Activated CD4-positive, alpha-beta T cell treated with anti-CD3 and anti-CD28 coated beads, Interleukin-2, amount 50 U/mL, for 1 hour (primary cell): ENCODE measurements around the gene CGREF1.

ENCODE experiments used
- DNase-seq: peaks from one replicate; pipeline ENCODE4 v3.0.0-alpha.2; 2020

Gene CGREF1

DNA sequence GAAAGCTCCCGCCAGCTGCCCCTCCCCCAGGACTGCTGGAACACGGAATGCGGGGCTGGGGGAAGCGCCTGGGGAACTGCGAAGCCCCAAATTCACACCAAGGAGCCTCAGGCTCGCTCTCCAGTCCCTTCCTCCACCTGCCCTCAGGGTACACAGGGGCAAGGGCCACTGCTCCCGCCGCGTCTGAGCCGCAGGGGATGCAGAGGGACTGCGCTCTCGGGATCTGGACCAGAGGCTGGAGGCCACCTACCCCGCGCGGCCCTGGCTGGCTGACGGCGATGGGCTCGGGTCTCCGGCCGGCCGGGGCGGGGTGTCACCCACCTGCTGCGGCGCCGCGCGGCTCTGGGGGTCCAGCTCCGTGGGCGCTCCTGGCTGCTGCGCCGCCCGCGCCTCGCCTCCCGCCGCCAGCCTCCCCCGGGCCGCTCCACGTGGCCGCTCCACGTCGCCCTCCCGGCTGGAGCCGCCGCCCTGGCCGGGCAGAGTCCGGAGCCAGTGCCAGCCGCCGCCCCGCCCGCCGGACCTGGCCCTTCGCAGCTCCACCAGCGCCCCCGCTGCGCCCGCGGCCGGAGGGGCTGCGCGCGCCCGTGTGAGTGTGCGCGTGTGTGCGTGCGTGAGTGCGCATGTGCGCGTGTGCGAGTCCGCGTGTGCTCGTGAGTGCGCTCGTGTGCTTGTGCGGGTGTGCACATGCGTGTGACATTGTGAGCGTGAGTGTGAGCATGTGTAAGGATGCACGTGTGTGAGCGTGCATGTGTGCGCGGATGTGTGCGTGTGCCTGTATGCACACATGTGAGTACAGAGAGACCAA lies at the start of gene CGREF1:
Gene CGREF1, minus strand, starts transcription at position 604 of the 805 bp plus-strand sequence. CDS start 14,762 bp downstream, outside the sequence.
- DNase-seq = no peak

DNA sequence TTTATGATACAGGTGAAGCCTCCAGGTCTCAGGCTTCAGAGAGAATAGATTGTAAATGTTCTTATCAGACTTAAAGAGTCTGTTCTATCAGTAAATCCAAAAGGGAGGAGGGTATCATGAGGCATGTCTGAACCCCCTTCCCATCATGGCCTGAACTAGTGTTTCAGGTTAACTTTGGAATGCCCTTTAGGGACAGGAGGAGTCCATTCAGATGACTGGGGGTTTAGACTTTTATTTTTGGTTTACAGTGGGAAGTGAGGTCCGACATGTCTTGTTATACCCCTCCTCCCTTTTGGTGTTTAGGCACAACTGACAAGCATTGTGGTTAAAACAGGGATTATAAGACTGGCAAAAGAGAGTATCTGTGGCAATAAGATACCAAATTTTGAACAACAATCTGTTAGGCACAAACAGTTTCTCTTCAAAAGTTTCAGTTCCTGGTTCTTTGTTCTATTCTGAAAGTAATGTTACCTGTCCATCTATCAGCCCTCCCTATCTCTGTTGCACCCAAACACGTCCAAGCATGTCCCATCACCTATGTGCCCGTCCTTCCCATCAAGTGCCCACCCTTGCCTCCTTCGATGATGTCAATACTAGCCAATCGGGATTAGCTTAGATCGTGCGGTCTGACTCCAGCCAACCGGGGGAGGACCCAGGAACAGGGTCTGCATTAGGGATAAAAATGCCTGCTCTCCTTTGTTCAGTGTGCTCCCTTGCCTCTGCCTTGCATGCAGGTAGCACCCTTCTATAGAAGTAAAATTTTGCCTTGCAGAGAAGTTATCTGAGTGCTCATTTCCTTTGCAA lies 46.2 kb upstream of the CGREF1 start:
- no peak for DNase-seq

GRCh38 chr2:27162151-27163121 lies 43.5 kb upstream of the CGREF1 start:
- no peak for DNase-seq

GRCh38 chr2:27160191-27160590 lies 41.3 kb upstream of the CGREF1 start:
- DNase-seq = no peak

- no peak for DNase-seq
Observed at GRCh38 chr2:27159271-27159670, 40.3 kb upstream of the CGREF1 start.

GRCh38 chr2:27158468-27158867 lies 39.5 kb upstream of the CGREF1 start:
- no peak for DNase-seq

- DNase-seq = no peak
Observed at GRCh38 chr2:27155069-27155520, 36.2 kb upstream of the CGREF1 start.

- no peak for DNase-seq
Observed at GRCh38 chr2:27154488-27154887, 35.6 kb upstream of the CGREF1 start.

DNA sequence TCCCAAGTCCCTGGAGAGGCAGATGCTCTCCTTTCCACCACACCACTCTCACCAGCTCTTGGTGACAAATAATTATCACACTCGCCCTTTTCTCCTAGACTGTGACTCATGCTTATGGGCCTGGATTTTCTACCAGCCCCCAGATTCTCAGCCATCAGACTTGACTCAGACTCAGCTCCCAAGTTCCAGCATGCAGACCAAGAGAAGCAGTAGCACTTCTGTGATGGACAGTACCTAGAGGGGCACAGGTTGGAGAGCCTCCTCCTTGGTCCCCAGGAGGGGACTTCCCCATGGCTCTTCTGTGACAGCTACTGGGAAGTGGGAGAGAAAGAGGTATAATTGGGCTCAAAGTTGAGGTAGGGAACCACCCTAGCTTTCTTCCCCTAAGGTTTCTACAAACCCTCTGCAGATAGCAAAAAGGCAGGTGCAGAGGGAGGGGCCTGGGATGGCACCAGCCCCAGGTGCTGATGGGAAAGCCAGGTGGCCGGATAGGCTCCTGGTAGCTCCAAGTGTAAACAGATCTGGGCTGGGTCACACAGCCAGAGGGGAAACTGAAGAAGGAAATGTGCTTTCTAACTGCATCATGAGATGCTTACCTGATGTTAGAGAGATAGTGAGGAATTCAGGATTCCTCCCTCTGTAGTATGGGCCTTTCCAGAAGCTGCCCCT lies 34.0 kb upstream of the CGREF1 start:
- DNase-seq = no peak

DNA sequence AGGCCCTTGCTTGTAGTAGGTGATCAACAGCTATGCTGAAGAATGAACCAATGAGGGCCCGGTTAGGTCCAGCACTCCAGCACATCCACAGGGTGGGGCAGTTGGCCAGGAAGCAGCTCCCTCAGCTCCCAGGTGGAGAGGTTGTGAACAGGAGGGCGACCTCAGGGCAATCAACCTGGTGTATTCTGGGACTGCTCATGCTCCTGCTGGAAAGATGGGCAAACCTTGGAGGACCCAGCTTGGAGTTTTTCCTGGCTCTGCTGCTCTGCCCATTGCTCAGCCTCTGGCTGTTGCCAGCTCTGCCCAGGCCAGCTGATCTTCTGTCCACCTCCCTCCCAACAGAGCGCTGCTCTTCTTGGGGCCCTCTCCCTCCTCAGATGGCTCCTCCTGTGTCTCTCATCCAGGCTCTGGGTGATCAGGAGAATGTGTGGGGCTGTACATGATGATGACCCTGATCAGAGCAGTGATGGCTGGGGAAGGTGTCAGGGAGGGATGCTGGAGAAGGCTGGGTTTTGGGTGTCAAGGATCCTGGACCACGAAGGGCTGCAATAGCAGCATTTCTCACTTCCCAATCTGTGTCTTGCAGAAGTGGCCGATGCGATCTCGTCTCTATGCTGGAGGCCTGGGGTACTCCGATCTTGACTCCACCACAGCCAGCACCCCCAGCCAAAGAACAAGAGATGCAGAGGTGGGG lies 33.3 kb upstream of the CGREF1 start:
- DNase-seq = no peak

DNA sequence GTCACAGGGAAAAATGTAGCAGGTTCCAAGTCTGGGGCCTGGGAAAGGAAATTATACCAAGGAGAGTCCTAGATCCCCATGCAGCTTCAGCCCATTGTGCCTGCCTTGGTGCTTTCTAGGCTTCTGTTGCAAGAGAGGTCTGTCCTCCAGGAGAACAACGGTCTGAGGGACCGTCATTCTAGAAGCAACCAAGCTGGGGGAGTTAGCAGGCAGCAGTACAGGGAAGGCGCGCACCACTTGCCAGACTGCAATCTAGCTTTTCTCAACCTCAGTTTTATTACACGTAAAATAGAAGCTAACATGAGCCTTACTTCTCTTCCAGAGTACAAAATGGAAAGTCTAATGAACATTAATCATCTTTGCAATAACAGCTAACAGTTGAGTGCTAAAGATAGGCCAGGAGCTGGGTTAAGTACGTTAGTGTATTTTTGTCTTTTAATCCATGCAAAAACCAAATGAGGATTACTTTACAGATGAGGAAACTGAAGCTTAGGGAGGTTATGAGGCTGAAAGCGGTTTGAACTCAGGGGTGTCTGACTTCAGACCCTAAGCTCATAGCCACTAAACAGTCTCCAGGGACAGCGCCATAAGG lies 31.8 kb upstream of the CGREF1 start:
- no peak for DNase-seq

GRCh38 chr2:27149570-27150405 lies 30.9 kb upstream of the CGREF1 start:
- no peak for DNase-seq

- no peak for DNase-seq
Observed at GRCh38 chr2:27148801-27149439, 30.0 kb upstream of the CGREF1 start, which contains the start of gene TCF23. Gene TCF23, plus strand, starts transcription at chr2:27149004. Its CDS starts 130 bp downstream, at chr2:27149134.

- no peak for DNase-seq
Observed at GRCh38 chr2:27147935-27148334, 29.0 kb upstream of the CGREF1 start.

DNA sequence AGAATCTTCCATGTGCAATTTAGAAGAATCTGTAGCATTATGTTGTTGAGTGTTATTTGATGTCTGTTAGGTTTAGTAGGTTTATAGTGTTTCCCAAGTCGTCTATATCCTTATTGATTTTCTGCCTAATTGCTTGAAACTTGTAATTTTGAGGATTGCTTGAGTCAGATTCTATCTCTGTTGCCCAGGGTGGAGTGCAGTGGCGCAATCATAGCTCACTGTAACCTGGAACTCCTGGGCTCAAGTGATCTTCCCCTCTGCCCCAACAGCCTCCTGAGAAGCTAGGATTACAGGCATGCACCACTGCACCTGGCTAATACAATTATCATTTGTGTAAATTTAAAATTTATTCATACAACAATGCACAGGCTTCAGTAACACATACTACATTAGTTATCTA lies 26.8 kb upstream of the CGREF1 start:
- no peak for DNase-seq

DNA sequence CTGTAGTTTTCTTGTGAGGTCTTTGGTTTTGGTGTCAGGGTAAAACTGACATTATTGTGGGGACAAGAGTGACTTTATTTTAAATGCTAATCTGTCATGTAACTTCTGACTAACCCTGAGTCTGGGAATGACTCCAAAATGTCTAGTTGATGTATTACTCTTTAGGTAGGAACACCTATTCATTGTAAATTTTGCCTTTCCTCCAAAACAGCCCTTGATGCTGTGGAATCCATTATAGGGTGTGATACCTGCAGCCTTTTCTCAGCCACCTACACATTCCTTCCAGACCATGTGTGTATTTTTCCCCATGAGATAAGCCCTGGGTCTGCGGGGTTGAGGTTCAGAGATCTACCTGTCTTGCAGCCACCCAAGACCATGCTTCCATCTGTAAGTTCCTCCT lies 24.4 kb upstream of the CGREF1 start:
- DNase-seq = no peak

- DNase-seq = no peak
Observed at GRCh38 chr2:27139310-27139709, 20.4 kb upstream of the CGREF1 start, which contains the start of gene PRR30. Gene PRR30, minus strand, starts transcription at chr2:27139410. Its CDS starts 1,081 bp downstream, at chr2:27138329.

GRCh38 chr2:27138111-27138510 lies 19.2 kb upstream of the CGREF1 start:
- no peak for DNase-seq

GRCh38 chr2:27137322-27137935 lies 18.5 kb upstream of the CGREF1 start:
- DNase-seq = no peak
